ENCODE data around the gene OR5T3. TPM values are rescaled to one million over a fixed set of nuclear protein-coding genes. Genes with fewer than 3 reads are reported as not detected.

Gene OR5T3
- total RNA-seq, 1 experiment from 2014 or later: not detected

- Mint-ChIP-seq H3K4me3 (ENCODE audit: unreplicated experiment) (no peak within 1 kb of the TSS), H3K4me1 (ENCODE audit: low read depth, unreplicated experiment) (no peaks in the 10 kb centered on the region), H3K27me3 (ENCODE audit: insufficient read depth, unreplicated experiment) (no peaks in the 10 kb centered on the region), H3K36me3 (ENCODE audit: insufficient read depth, unreplicated experiment) (no peaks in the 10 kb centered on the region), H3K9me3 (ENCODE audit: unreplicated experiment) (no peaks in the 10 kb centered on the region), H3K27ac (ENCODE audit: unreplicated experiment) (no peak within 1 kb of the TSS)
- Histone ChIP-seq H3K27me3 (replicated peaks; ENCODE audit: control insufficient read depth, insufficient read depth, low read length) (no peaks in the 10 kb centered on the region), H3K9me3 (no peaks in the 10 kb centered on the region; the same call in 1 of the 2 replicates), H3K4me3 (ENCODE audit: low read depth, low read length) (no peak within 1 kb of the TSS), H3K4me1 (no peaks in the 10 kb centered on the region), H3K36me3 (ENCODE audit: control insufficient read depth, insufficient read depth, low read length) (no peaks in the 10 kb centered on the region)
- BruUV-seq (replicated peaks): no TSS peak
- CTCF ChIA-PET: no interaction called here
- POLR2A ChIA-PET: no interaction called here
- intact Hi-C loops (cut with micrococcal nuclease; ENCODE audit: unreplicated experiment): no loop called here
- no peak for DNase-seq
- no peak for TF ChIP-seq CTCF (IDR thresholded peaks at IDR 0.05; ENCODE audit: insufficient read depth in 1 of 2, low read depth in 1 of 2, low read length in 1 of 2, severe bottlenecking in 1 of 2, unreplicated experiment in 1 of 2)
These were observed 17.9 kb upstream of the OR5T3 start, which contains the start of gene OR5T2 for GRCh38 chr11:56234155-56234554. Gene OR5T2 (minus strand): TSS chr11:56234255. CDS start chr11:56233062, 1,193 bp downstream.

GRCh38 chr11:56271092-56271491 lies 19.0 kb downstream of the OR5T3 start:
- no peak overlapping the region for H3K4me3 Mint-ChIP-seq (ENCODE audit: unreplicated experiment)
- no peak overlapping the region for H3K27ac Mint-ChIP-seq (ENCODE audit: unreplicated experiment)
- DNase-seq: no peak
- no peaks in the 10 kb centered on the region for H3K4me1 ChIP-seq
- intact Hi-C loops (cut with micrococcal nuclease; ENCODE audit: unreplicated experiment): no loop called here
- no TSS peak for BruUV-seq (replicated peaks)
- TF ChIP-seq CTCF (IDR thresholded peaks at IDR 0.05; ENCODE audit: insufficient read depth in 1 of 2, low read depth in 1 of 2, low read length in 1 of 2, severe bottlenecking in 1 of 2, unreplicated experiment in 1 of 2): no peak
- no peaks in the 10 kb centered on the region for H3K36me3 ChIP-seq (ENCODE audit: control insufficient read depth, insufficient read depth, low read length)
- no peaks in the 10 kb centered on the region for H3K36me3 Mint-ChIP-seq (ENCODE audit: insufficient read depth, unreplicated experiment)
- peaks cover 14% of the 10 kb centered on the region for H3K9me3 Mint-ChIP-seq (ENCODE audit: unreplicated experiment)
- no peak overlapping the region for H3K4me3 ChIP-seq (ENCODE audit: low read depth, low read length)
- H3K4me1 Mint-ChIP-seq (ENCODE audit: low read depth, unreplicated experiment): no peaks in the 10 kb centered on the region
- no peaks in the 10 kb centered on the region for H3K27me3 ChIP-seq (replicated peaks; ENCODE audit: control insufficient read depth, insufficient read depth, low read length)
- ChIA-PET CTCF (no interaction called here), POLR2A (no interaction called here)
- peaks cover under 1% of the 10 kb centered on the region for H3K27me3 Mint-ChIP-seq (ENCODE audit: insufficient read depth, unreplicated experiment)
- no peaks in the 10 kb centered on the region for H3K9me3 ChIP-seq

- intact Hi-C loops (cut with micrococcal nuclease; ENCODE audit: unreplicated experiment): no loop called here
- Histone ChIP-seq H3K27me3 (replicated peaks; ENCODE audit: control insufficient read depth, insufficient read depth, low read length) (no peaks in the 10 kb centered on the region), H3K4me3 (ENCODE audit: low read depth, low read length) (no peak within 1 kb of the TSS), H3K36me3 (ENCODE audit: control insufficient read depth, insufficient read depth, low read length) (no peaks in the 10 kb centered on the region), H3K9me3 (no peaks in the 10 kb centered on the region), H3K4me1 (no peaks in the 10 kb centered on the region)
- ChIA-PET POLR2A (no interaction called here), CTCF (no interaction called here)
- no peak within 1 kb of the TSS for H3K4me3 Mint-ChIP-seq (ENCODE audit: unreplicated experiment)
- DNase-seq: no peak
- H3K36me3 Mint-ChIP-seq (ENCODE audit: insufficient read depth, unreplicated experiment): no peaks in the 10 kb centered on the region
- H3K9me3 Mint-ChIP-seq (ENCODE audit: unreplicated experiment): no peaks in the 10 kb centered on the region
- H3K27ac Mint-ChIP-seq (ENCODE audit: unreplicated experiment): no peak within 1 kb of the TSS
- TF ChIP-seq CTCF (IDR thresholded peaks at IDR 0.05; ENCODE audit: insufficient read depth in 1 of 2, low read depth in 1 of 2, low read length in 1 of 2, severe bottlenecking in 1 of 2, unreplicated experiment in 1 of 2): no peak
- peaks cover 2% of the 10 kb centered on the region for H3K27me3 Mint-ChIP-seq (ENCODE audit: insufficient read depth, unreplicated experiment)
- H3K4me1 Mint-ChIP-seq (ENCODE audit: low read depth, unreplicated experiment): no peaks in the 10 kb centered on the region
- BruUV-seq (replicated peaks): no TSS peak
These were observed 21.8 kb downstream of the OR5T3 start, which contains the start of gene OR5T1 for GRCh38 chr11:56273854-56274253. Gene OR5T1 (plus strand): TSS chr11:56274154. CDS start chr11:56275639, 1,485 bp downstream.
